Fibroblast of the aortic adventitia (primary cell): ENCODE results near the gene MLPH. TPM values are rescaled to one million over a fixed set of nuclear protein-coding genes. Genes with fewer than 3 reads are reported as not detected.
A peak's percentile ranks its signal among the peaks of the same experiment; 100 is the strongest.

Source experiments
- DNase-seq: peaks from one replicate; pipeline ENCODE4 v3.0.0-alpha.2; 2010; ENCODE audit warnings: low read depth
- H3K4me3 ChIP-seq: 2 replicates; pipeline ENCODE4 v1.5.1; 2011; ENCODE audit warnings: low read depth, mild to moderate bottlenecking, control low read depth, low read length, moderate library complexity
- total RNA-seq: library from RNA; depleted of rRNA; stranded (reverse); fragments of >200 nt; gene quantifications from 2 replicates; pipeline ENCODE4 v1.2.3, GENCODE V29; 2012; ENCODE audit warnings: low replicate concordance
- TF ChIP-seq, protein P1 (sequence below): IDR thresholded peaks from 2 replicates; pipeline ENCODE4 v1.5.1; 2011; ENCODE audit warnings: mild to moderate bottlenecking, low read length, control low read depth, inconsistent platforms; ENCODE audit not compliant: insufficient read depth

MLPH gene
- total RNA-seq, 1 donor, result 5.2 TPM

DNA sequence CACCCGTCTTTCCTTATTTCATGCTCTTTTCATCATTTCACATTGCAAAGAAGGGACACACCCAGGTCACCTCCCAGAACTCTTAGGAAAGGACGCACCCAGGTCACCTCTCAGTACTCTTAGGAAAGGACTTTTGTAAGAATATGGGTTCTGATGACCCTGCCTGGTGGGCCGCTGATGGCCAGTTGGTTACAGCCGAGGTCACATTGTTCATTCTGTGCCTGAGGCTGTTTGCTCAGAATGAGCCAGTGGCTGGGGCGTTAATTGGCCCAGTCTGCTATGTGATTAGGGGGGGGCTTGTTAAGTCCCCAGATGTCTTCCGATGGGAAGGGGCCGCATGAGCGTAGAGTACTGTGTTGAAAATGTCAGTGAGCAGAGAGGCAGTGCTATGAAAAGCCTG is 9.4 kb downstream of the MLPH start:
- TF ChIP-seq, protein P1, sequence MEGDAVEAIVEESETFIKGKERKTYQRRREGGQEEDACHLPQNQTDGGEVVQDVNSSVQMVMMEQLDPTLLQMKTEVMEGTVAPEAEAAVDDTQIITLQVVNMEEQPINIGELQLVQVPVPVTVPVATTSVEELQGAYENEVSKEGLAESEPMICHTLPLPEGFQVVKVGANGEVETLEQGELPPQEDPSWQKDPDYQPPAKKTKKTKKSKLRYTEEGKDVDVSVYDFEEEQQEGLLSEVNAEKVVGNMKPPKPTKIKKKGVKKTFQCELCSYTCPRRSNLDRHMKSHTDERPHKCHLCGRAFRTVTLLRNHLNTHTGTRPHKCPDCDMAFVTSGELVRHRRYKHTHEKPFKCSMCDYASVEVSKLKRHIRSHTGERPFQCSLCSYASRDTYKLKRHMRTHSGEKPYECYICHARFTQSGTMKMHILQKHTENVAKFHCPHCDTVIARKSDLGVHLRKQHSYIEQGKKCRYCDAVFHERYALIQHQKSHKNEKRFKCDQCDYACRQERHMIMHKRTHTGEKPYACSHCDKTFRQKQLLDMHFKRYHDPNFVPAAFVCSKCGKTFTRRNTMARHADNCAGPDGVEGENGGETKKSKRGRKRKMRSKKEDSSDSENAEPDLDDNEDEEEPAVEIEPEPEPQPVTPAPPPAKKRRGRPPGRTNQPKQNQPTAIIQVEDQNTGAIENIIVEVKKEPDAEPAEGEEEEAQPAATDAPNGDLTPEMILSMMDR, result no peak

DNA sequence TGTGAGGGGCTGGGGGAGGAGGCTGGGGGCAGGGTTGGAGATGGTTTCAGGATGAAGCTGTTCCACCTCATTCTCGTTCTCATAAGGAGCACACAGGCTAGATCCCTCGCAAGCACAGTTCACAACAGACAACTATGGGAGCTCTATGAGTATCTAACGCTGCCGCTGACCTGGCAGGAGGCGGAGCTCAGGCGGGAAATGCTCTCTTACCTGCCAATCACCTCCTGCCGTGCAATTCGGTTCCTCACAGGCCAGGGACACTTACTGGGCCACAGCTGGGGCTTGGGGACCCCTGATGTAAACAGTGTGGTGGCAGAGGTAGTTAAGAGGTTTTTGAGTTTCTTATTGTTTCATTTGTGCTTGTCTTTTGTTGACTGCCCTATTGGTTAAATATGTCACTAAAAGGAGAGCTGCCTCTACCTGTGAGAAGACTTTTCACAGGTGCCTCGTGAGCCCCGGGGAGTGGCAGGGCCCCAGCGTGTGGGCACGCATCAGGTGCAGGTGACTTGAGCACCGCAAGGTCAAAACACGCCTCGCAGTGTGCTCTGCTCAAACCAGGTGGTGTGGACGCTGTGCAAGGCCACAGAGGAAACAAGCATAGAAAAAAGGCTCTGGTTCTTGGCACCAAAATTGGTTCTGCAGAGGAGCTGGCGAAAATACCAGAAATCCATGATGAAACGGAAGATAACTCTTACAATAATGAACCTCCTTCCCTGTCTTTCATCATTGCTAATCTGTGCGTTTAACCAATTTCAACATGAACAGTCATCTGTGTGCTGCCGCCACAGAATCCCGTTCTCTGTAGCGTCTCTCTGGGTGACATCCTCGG is 10.2 kb downstream of the MLPH start:
- TF ChIP-seq, protein P1, result no peak
- DNase-seq, result peak; percentile 29
- H3K4me3 ChIP-seq, result no peak overlapping the region

More for the DNA sequence above, 9.4 kb downstream of the MLPH start:
- no peak overlapping the region for H3K4me3 ChIP-seq
- DNase-seq, result no peak

DNA sequence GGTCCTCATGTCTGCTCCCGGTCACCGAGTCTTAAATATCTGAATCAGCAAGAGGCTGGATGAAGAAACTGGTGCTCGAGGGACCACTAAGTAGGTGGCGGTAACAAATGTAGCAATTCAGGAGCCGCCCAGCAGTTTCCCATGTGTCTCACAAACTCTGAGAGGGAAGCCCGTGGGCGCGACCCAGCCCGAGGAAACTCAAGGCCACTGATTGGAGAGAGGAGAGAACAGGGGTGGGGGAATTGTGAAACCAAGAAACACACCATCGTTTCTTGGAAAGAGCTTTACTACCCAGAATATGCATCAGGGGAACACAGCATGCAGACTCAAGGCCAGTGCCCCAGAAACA is 10.8 kb downstream of the MLPH start:
- DNase-seq, result peak; percentile 42
- H3K4me3 ChIP-seq, result no peak overlapping the region
- TF ChIP-seq, protein P1, result no peak

DNA sequence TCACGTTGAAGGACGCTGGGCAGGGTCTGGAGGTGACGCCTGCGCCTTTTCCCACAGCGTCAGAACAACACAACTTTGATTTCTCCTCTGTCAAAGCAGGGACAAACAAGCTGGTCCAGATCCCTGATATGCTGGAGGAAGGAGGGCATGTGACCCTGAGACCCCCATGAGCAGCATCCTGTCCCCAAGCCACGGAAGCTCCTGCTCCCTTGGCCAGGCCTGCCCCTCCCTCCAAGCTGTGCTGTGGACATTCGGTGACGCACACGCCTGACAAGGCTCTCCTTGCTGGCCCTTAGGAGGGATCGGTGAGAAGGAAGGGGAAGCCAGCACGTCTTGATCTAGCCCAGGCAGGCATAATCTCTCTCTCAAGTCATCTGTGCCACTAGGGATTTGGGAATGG is 11.3 kb downstream of the MLPH start:
- TF ChIP-seq, protein P1, result no peak
- no peak for DNase-seq
- H3K4me3 ChIP-seq, result no peak overlapping the region

DNA sequence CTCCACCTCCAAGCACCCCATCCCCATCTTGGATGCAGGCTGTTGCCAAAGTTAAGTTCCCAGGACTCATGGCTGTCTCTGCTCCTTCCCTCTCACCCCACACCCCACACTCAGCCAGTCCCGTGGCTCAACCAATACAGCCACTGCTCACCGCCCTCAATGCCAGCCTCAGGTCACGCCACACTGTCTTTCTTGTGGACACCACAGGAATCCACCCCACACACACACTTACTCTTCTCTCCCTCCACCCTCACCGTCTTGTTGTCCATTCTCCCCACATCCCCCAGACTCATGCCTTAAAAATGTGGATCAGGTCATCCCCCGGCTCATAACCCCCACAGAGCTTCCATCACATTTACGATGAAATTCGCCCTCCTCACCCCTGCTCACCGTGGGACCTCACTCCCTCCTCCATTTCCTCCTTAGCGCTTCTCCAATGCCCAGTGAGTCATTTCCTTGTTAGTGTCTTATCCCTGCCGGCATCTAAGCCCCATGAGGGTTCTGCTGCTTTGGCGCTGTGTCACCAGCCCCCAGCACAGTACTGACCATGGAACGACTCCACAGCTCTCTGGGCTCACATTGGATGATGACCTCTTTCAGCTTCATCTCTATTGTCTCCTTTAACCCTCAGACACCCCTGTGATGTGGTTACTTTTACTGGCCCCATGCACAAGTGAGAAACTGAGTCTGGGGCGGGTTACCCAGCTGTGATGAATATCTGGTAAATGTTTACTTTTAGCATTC is 13.8 kb downstream of the MLPH start:
- H3K4me3 ChIP-seq, result no peak overlapping the region
- TF ChIP-seq, protein P1, result no peak
- DNase-seq, result peak; percentile 86

DNA sequence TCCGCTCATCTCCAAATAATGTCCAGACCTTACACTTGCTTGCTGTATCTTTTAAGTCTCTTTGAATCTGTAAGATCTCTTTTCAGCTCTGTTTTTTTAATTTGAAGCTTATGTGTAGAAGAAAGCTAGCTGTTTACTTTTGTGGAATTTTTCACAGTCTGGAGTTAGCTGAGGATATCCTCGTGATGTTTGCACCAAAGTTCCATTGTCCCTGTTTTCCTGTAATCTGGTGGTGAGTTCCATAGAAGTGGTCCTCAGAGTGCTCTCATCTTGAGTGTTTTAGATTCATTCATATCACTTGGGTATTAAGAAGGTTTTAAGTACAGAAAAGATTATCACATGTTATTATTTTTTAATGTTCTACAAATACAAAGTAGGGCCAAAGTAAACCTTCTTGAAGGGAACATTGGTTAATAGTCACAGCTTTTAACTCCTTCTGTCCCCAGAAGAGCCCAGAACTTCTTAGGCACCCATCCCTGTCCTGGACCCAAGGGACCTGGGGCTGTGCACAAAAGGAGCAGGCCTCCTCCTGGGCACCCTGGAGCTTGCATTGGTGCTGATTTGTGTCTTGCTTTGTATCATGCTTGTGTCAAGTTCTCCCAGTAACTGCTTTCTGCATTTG is 15.0 kb downstream of the MLPH start:
- TF ChIP-seq, protein P1, result no peak
- peak; percentile 24 for DNase-seq
- no peak overlapping the region for H3K4me3 ChIP-seq
